Smooth muscle cell (in vitro differentiated cells): ENCODE results near the gene PLEKHJ1. TPM values are rescaled to one million over a fixed set of nuclear protein-coding genes. Genes with fewer than 3 reads are reported as not detected.

Experiments
- DNase-seq: peaks from one replicate; lab custom pipeline; 2025; ENCODE audit not compliant: unreplicated experiment; lab: John Stamatoyannopoulos, UW
- H2AFZ ChIP-seq: fragments of 200-600 bp; sonication (generic); 2 replicates; pipeline ENCODE4 v1.6.0; 2016; ENCODE audit warnings: antibody characterized with exemption, low read depth, mild to moderate bottlenecking
- H3F3A ChIP-seq: fragments of 200-600 bp; sonication (generic); 2 replicates; pipeline ENCODE4 v1.6.0; 2017; ENCODE audit warnings: antibody characterized with exemption, low read depth
- H3K27ac ChIP-seq: fragments of 200-600 bp; sonication (generic); 2 replicates; pipeline ENCODE4 v1.5.1; 2016; ENCODE audit warnings: low read depth, mild to moderate bottlenecking
- H3K27me3 ChIP-seq: fragments of 200-600 bp; sonication (generic); 2 replicates; pipeline ENCODE4 v1.6.1; 2016; ENCODE audit warnings: low read depth, mild to moderate bottlenecking
- H3K36me3 ChIP-seq: fragments of 200-600 bp; sonication (generic); 2 replicates; pipeline ENCODE4 v1.5.1; 2016; ENCODE audit warnings: low read depth
- H3K4me1 ChIP-seq: fragments of 200-600 bp; sonication (generic); 2 replicates; pipeline ENCODE4 v1.5.1; 2016; ENCODE audit warnings: low read depth
- H3K4me2 ChIP-seq: fragments of 200-600 bp; sonication (generic); 2 replicates; pipeline ENCODE4 v1.6.0; 2016; ENCODE audit warnings: mild to moderate bottlenecking
- H3K4me3 ChIP-seq: fragments of 200-600 bp; sonication (generic); 2 replicates; pipeline ENCODE4 v1.5.1; 2016; ENCODE audit warnings: mild to moderate bottlenecking
- H3K79me2 ChIP-seq: fragments of 200-600 bp; sonication (generic); 2 replicates; pipeline ENCODE4 v1.6.0; 2016; ENCODE audit warnings: low read depth, mild to moderate bottlenecking
- H3K9ac ChIP-seq: fragments of 200-600 bp; sonication (generic); 2 replicates; pipeline ENCODE4 v1.6.0; 2016; ENCODE audit warnings: low read depth
- H3K9me3 ChIP-seq: fragments of 200-600 bp; sonication (generic); replicated peaks from 2 replicates; pipeline ENCODE4 v1.5.1; 2016; ENCODE audit warnings: low read depth
- H4K20me1 ChIP-seq: fragments of 200-600 bp; sonication (generic); 2 replicates; pipeline ENCODE4 v1.6.0; 2016; ENCODE audit warnings: low read depth
- CTCF ChIP-seq: fragments of 200-600 bp; sonication (generic); IDR thresholded peaks from 2 replicates; pipeline ENCODE4 v1.5.1; 2017; ENCODE audit warnings: borderline replicate concordance, mild to moderate bottlenecking, antibody characterized with exemption; ENCODE audit not compliant: insufficient read depth, poor library complexity, severe bottlenecking
- WGBS: methylation state at CpG from one replicate; pipeline ENCODE4 v1.1.7; 2016; ENCODE audit warnings: low lambda C conversion rate; 5-methylcytosine and 5-hydroxymethylcytosine counted together
- polyA plus RNA-seq: library from polyadenylated mRNA; unstranded; fragments of >200 nt; fragmentation: Nextera tagmentation; extraction: Ambion mirVana; gene quantifications from 2 replicates; pipeline ENCODE4 v1.2.1, GENCODE V29; 2016
- total RNA-seq: library from RNA; depleted of rRNA; stranded (reverse); fragments of >200 nt; gene quantifications from 2 replicates; pipeline ENCODE4 v1.2.3, GENCODE V29; 2014

Gene PLEKHJ1
- total and polyA plus RNA-seq, 2 experiments from 2014 or later: 38.6 to 76.5 TPM

GRCh38 chr19:2216361-2217225, 19.5 kb downstream of the PLEKHJ1 start:
- peaks cover 4% of the 10 kb centered on the region for H3K36me3 ChIP-seq
- H3K9ac ChIP-seq: no peak overlapping the region
- no peaks in the 10 kb centered on the region for H3F3A ChIP-seq
- no peaks in the 10 kb centered on the region for H3K27me3 ChIP-seq
- no peak overlapping the region for H3K27ac ChIP-seq
- H3K79me2 ChIP-seq: no peaks in the 10 kb centered on the region
- H3K4me2 ChIP-seq: no peak overlapping the region
- H3K4me1 ChIP-seq: no peaks in the 10 kb centered on the region
- no peak overlapping the region for H3K4me3 ChIP-seq
- no peaks in the 10 kb centered on the region for H3K9me3 ChIP-seq
- TF ChIP-seq CTCF: no peak
- 97% methylated on average over 43 of the region's 43 CpGs for WGBS
- DNase-seq: no peak
- H2AFZ ChIP-seq: no peak overlapping the region
- H4K20me1 ChIP-seq: no peaks in the 10 kb centered on the region

- no peak for DNase-seq
- H3K4me3 ChIP-seq: no peak overlapping the region
- H3K4me2 ChIP-seq: no peak overlapping the region
- no peaks in the 10 kb centered on the region for H3F3A ChIP-seq
- H3K27me3 ChIP-seq: no peaks in the 10 kb centered on the region
- WGBS: 92% methylated on average over 31 of the region's 31 CpGs
- H2AFZ ChIP-seq: no peak overlapping the region
- peaks cover 5% of the 10 kb centered on the region for H3K36me3 ChIP-seq
- no peaks in the 10 kb centered on the region for H3K79me2 ChIP-seq
- H3K9me3 ChIP-seq: no peaks in the 10 kb centered on the region
- no peak for TF ChIP-seq CTCF
- H4K20me1 ChIP-seq: no peaks in the 10 kb centered on the region
- H3K4me1 ChIP-seq: no peaks in the 10 kb centered on the region
- H3K27ac ChIP-seq: no peak overlapping the region
- no peak overlapping the region for H3K9ac ChIP-seq
These were observed 20.8 kb downstream of the PLEKHJ1 start for GRCh38 chr19:2215281-2215751.

- 97% methylated on average over 17 of the region's 17 CpGs for WGBS
These were observed 21.9 kb downstream of the PLEKHJ1 start for GRCh38 chr19:2214251-2214650.

More at GRCh38 chr19:2214251-2214650, 21.9 kb downstream of the PLEKHJ1 start:
- Histone ChIP-seq H3K27ac (no peak overlapping the region), H3F3A (no peaks in the 10 kb centered on the region), H3K4me2 (no peak overlapping the region), H3K4me1 (no peaks in the 10 kb centered on the region), H4K20me1 (no peaks in the 10 kb centered on the region), H2AFZ (no peak overlapping the region), H3K9me3 (no peaks in the 10 kb centered on the region), H3K4me3 (no peak overlapping the region), H3K27me3 (no peaks in the 10 kb centered on the region), H3K36me3 (peaks cover 5% of the 10 kb centered on the region), H3K79me2 (no peaks in the 10 kb centered on the region), H3K9ac (no peak overlapping the region)
- DNase-seq: no peak
- TF ChIP-seq CTCF: no peak
